ENCODE measurements around the gene ZBTB39.
"Not testable (repeated sequence)": the region's sequence is repeated elsewhere in the genome, so short reads cannot be mapped to it uniquely, and the experiment has no call there.

Gene ZBTB39

GRCh38 chr12:57031789-57032188 is 25.4 kb upstream of the ZBTB39 start:
- DNase-seq (ENCODE audit: low spot score): no peak

GRCh38 chr12:57031138-57031725 is 24.9 kb upstream of the ZBTB39 start:
- peak; percentile 47 for DNase-seq (ENCODE audit: low spot score)

GRCh38 chr12:57029457-57029856 is 23.1 kb upstream of the ZBTB39 start:
- no peak for DNase-seq (ENCODE audit: low spot score)

DNA sequence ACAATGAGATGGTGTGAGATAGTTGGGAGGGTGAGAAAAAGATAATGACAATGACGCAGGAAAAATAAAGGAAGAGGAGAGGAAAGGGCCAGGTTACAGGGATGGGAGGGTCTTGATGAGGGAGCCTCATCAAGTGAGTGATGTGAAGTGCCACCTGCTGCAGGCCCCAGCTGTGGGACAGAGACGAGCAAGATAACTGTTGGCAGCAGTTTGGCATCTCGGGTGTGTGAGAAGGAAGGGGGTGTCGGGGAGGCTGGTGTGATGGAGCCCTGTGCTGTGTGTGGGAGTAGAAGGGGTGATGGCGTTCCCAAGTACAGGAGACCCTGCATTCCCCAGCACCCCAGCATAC is 21.4 kb upstream of the ZBTB39 start:
- DNase-seq (ENCODE audit: low spot score): no peak

DNA sequence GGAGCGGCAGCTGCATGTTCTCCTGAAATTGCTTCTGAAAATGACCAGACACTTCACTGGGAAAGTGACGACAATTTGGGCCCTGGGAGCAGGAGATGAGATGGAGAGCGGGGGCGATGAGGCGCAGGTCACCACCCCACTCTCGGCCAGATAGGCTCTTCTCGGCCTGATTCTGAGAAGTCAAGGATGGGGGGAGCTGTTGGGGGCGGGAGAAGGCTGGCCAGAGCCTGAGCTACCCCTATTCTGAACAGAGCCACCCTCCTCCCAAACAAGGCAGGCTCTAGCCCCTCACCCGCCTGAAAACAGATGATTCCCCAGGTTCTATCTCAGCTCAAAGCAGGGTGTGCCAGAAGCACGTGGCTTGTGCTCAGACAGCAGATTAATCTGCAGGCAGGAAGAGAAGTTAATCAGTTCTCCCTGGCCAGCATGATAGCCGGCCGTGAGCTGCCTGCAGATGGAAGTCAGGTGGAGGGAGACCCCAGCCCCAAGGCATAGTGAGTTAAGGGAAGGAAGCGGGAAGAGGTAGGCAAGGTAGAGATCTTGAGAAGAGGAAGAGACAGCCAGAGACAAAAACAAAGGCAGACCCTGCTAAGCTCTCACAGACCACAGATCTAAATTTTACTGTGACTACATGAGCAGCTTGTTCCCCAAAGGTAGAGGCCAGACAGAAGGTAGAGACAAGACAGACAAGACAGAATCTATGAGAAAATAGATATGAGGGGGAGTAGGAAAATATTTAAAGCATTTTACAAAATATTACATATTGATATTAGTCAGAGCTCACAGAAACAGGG is 20.9 kb upstream of the ZBTB39 start:
- DNase-seq (ENCODE audit: low spot score): no peak

DNA sequence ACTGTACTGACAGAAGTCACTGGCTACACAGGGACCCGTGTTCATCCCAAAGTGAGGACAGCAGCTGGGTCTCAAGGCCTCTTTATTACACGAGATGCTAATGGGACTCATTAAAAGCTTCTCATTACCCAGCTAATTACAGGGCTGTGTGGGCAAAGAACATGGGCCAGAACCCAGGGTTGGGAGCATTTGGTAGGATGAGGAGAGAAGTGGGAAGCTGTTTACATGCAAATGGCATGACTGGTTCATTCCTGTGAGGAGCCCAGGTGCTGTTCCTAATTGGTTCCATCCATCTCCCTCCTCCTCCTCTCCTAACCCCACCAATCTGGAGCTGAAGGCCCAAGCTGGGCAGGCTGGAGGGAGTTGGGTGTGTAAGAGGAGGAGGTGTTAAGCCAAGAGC is 18.9 kb upstream of the ZBTB39 start:
- DNase-seq (ENCODE audit: low spot score): no peak

DNA sequence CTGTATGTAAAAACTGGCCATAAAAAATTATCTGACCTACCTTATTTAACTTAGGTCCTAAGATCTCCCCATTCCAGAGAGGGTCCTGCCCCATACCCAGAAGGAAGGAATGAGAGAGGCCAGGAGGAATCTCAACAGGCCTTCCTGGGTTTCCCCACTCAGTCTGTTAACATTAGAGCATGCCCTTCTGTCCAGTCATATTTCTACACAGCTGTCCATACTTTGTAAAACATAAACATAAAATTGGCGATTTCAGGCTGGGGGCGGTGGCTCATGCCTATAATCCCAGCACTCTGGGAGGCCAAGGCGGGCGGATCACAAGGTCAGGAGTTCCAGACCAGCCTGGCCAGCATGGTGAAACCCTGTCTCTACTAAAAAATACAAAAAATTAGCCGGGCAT is 16.0 kb upstream of the ZBTB39 start:
- DNase-seq (ENCODE audit: low spot score): not testable (repeated sequence)

GRCh38 chr12:57019983-57020719 is 13.8 kb upstream of the ZBTB39 start:
- DNase-seq (ENCODE audit: low spot score): no peak

- no peak for DNase-seq (ENCODE audit: low spot score)
These were observed 12.6 kb upstream of the ZBTB39 start for GRCh38 chr12:57018906-57019305.

- not testable (repeated sequence) for DNase-seq (ENCODE audit: low spot score)
These were observed 12.0 kb upstream of the ZBTB39 start for GRCh38 chr12:57018353-57018752.

GRCh38 chr12:57016348-57016747 is 10.0 kb upstream of the ZBTB39 start, which contains the start of gene TAC3:
TSS of gene TAC3 (minus strand) at chr12:57016529. CDS start at chr12:57015797, 732 bp downstream.
- DNase-seq (ENCODE audit: low spot score): no peak

GRCh38 chr12:57012600-57013465 is 6.5 kb upstream of the ZBTB39 start:
- no peak for DNase-seq (ENCODE audit: low spot score)

DNA sequence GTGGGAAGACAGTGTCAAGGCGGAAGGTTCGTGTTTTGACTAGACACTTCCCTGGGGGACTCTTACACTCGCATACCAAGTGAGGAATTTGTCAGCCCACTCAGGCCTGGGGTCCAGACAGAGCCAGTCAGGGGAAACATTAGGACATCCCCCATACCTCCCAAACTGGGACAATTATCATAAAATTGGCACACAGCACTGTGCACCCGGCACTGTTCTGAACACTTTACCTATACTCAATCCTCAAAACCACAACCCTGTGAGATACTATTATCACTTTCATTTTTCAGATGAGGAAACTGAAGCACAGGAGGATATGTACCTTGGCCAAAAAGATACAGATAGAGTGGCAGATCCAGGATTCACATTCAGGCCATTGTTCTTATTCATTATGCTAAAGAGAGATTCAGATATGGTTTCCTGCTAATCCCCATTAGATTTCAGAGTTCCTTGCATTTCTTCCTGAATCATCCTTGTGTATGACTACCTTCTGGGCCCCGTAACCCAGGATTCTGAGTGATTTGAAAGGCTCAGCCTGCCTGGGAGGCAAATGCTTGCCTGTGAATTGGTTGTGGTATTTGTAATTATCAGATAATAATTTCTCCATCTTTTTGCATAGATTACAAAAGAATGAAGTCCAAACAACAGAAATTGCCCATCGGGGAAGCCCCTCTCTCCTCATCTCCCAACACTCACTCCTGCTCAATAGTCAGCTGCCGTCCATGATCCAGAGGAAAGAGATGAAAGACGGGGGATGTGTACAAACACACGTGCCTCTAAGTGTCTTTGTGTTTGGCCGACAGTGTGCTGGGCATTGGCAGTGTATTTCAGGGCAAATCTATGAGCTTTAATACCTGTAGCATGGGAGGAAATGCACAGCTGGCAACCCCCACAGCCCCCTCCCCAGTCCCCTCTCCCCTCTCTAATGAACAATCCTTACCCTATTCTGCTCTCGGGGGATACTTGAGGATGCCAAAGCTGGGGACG is 5.4 kb upstream of the ZBTB39 start:
- DNase-seq (ENCODE audit: low spot score): no peak

DNA sequence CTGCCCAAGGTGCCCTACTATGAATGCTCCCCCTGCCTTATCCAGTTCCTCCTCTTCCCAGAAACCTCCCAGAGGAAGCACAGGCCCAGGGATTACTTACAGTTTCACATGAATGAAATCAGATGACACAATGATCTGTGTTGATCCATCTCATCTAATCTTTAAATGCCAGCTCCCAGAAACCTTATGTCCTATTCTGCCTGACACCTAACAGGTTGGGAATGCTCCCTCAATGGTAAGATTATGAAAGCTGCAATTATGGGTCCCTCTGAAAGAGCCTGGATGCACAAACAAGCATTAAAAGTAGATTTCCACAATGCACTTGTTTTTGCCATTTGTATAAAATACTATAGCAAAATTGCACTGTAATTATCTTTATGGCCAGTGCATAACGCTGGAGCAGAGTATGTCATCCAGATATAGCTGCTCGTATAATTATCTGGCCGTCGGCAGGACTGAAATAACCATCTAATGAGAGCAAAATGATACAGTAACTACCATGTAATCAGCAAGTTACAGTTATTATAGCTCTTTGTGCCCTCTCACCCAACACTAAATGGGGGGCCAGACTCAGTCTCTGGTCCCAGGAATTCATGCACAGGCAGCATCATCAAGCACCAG is 4.4 kb upstream of the ZBTB39 start:
- DNase-seq (ENCODE audit: low spot score): no peak

DNA sequence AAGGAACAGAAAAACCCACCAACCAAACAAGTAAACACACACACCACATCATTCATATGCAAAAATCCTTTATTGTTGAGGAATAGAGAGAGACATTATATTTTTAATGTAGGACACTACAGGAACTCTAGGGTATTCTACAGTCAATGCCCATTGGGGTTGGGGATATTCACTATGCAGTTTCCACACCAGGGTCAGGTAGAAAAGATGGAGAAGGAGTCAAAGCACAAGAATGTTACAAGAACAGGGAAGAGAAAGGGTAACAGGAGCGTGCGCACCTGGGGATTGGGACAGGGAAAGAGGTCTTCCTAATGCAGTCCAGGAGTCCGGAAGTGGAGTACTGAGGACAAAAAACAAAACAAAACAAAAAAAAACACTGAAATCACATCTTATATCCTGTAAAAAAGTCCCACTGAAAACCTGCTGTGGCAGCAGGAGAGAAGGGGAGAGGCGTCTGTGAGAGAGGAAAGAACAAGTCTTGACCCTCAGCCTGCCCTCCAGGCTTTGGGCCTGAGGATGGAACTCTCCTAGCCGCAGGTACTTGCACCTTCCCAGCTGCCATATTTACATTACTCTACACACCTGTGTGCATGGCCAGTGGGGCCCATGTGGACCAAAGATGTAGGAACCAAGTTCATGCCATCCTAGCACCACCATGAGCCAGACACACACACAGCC is 3.7 kb upstream of the ZBTB39 start:
- DNase-seq (ENCODE audit: low spot score): no peak

DNA sequence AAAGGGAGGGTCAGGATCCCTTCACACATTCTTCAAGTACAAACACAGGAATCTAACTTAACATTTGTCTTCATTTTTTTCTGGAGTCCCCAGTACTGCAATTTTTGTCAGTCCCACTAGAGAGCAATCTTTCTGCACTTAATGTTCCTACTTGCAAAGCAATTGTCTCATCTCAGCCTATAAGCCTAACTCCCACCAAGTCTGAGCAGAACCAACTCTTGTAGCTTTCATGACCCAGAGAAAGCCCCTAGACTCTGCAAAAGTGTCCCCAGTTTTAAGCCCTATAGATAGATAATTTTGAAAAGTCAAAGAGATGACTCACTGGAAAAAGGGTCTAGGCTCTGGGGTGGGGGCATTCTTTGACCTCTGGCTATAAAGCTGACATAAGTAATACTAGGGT is 1.8 kb upstream of the ZBTB39 start:
- peak; percentile 74 for DNase-seq (ENCODE audit: low spot score)

DNA sequence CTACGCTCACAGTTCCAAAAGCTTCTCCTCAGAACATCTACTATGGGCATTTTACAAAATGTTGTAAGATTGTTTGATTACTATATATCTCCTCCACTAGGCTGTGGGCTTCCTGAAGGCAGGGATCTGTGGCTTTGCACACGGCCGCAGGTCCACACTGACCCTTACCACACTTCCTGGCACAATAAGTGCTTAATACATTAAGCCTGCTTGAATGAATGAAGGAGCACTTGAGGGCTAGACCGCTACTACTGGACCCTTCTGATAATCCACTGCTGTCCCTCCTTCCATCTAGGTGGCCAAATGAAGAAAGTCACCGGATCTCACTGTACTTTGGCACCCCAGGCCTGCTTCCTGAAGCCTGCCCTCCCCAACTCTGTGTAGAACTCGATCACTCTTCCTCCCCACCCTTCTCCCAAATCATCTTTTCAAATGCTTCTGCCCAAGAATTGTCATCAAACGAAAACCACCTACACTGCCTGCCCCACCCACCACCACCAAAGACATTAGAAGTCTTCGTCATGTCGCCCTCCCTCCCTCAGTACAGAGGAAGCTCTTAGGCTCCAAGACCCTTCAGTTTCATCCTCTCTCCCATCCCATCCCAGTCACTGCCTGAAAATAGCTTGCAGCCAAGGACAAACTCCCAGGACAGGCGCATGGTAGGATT is 596 bp upstream of the ZBTB39 start:
- DNase-seq (ENCODE audit: low spot score): no peak

GRCh38 chr12:57004651-57005050 is 1.7 kb downstream of the ZBTB39 start:
- no peak for DNase-seq (ENCODE audit: low spot score)

- DNase-seq (ENCODE audit: low spot score): no peak
These were observed 3.0 kb downstream of the ZBTB39 start for GRCh38 chr12:57003395-57003794.
